Measurements from ENCODE around the gene CFAP43. TPM values are rescaled to one million over a fixed set of nuclear protein-coding genes. Genes with fewer than 3 reads are reported as not detected.
A peak's percentile ranks its signal among the peaks of the same experiment; 100 is the strongest.

Gene CFAP43
- total RNA-seq, 4 donors from 2014 or later: 0.17 to 0.33 TPM; not detected in 2

DNA sequence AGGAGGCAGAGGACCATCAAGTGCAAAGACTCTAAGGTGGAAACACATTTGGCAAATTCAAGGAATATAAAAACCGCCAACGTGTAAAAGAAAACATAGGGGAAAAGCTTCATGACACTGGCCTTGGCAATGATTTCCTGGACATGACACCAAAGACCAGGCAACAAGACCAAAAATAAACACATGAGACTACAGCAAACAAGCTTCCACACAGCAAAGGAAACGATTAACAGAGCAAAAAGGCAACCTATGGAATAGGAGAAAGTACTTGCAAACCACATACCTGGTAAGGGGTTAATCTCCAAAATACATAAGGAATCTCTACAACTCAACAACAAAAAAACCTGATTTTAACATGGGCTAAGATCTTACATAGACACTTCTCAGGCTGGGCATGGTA, 26.0 kb upstream of the CFAP43 start:
- Histone ChIP-seq H3K4me1 (peaks cover 64 to 83% (median 71%) of the 10 kb centered on the region in 4 donors), H3K27ac (replicated peaks in 1 of 4) (peak overlapping the region in 3 of 4 donors; percentile 0 to 82 (median 22)), H3K4me3 (no peak overlapping the region), H3K27me3 (no peaks in the 10 kb centered on the region), H3K36me3 (peaks cover 32 to 59% (median 50%) of the 10 kb centered on the region in 4 donors), H3K9me3 (no peaks in the 10 kb centered on the region)
- no peak for DNase-seq (ENCODE audit: extremely low spot score)
- TF ChIP-seq CTCF (IDR thresholded peaks at IDR 0.05): no peak
- no peak for TF ChIP-seq EP300 (IDR thresholded peaks at IDR 0.05)
- TF ChIP-seq POLR2AphosphoS5 (IDR thresholded peaks at IDR 0.05): no peak
- no peak for TF ChIP-seq POLR2A (IDR thresholded peaks at IDR 0.05; ENCODE audit: low read depth)
- 81% methylated on average over 3 of the region's 3 CpGs for WGBS
- intact Hi-C loops (cut with DNase I): no loop called here

DNA sequence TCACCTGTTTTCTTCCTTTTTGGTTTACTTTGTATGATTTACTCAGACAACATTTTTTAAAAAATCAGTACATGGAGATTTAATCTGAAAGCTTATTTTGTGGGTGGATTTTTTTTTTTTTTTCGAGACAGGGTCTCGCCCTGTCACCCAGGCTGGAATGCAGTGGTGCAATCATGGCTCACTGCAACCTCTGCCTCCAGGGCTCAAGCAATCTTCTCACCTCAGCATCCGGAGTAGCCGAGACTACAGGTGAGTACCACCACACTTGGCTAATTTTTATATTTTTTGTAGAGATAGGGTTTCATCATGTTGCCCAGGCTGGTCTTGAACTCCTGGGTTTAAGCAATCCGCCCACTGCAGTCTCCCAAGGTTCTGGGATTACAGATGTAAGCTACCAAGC, 25.1 kb upstream of the CFAP43 start:
- no peak for DNase-seq (ENCODE audit: extremely low spot score)
- H3K27me3 ChIP-seq: no peaks in the 10 kb centered on the region
- intact Hi-C loops (cut with DNase I): no loop called here
- peaks cover 23 to 49% (median 41%) of the 10 kb centered on the region in 4 donors for H3K36me3 ChIP-seq
- H3K9me3 ChIP-seq: no peaks in the 10 kb centered on the region
- H3K4me3 ChIP-seq: no peak overlapping the region
- 87% methylated on average over 5 of the region's 5 CpGs for WGBS
- H3K27ac ChIP-seq (replicated peaks in 1 of 4): peak overlapping the region in 3 of 4 donors; percentile 1 to 99 (median 99)
- TF ChIP-seq POLR2AphosphoS5 (IDR thresholded peaks at IDR 0.05): no peak
- no peak for TF ChIP-seq CTCF (IDR thresholded peaks at IDR 0.05)
- TF ChIP-seq EP300 (IDR thresholded peaks at IDR 0.05): no peak
- no peak for TF ChIP-seq POLR2A (IDR thresholded peaks at IDR 0.05; ENCODE audit: low read depth)
- peaks cover 56 to 74% (median 66%) of the 10 kb centered on the region in 4 donors for H3K4me1 ChIP-seq

DNA sequence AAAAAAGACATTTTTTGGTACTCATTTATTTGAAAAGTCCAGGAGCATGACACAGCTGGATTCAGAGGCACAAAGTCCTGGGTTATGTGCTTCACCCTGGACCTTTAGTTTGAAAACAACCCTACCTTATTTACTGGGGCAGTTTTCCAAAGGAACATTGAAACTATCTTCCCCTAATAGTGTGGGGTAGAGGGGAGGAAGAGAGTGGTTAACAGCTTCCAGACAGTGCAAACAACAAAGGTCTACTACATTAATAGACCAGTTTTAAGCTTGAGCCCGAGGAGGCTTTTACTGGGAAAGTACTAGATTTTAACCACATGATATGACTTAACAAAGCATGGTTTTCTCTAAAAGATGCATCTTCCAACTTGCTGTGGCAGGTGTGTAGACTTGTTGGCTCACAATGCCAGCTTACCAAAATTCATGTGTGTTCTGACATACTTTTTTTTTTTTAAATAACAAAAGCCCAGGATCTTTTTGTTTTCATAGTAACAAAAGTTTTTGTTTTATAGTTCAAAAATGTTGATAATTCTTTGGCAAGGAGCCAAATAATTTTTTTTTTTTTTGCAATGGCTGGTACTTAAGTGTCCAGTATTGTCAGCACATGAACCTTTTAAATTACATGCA, 24.3 kb upstream of the CFAP43 start:
- 30% methylated on average over 1 of the region's 1 CpG for WGBS
- H3K27ac ChIP-seq (replicated peaks in 1 of 4): peak overlapping the region; percentile 97 to 99 (median 99)
- H3K4me1 ChIP-seq: peaks cover 51 to 67% (median 61%) of the 10 kb centered on the region in 4 donors
- peak overlapping the region; percentile 89 to 100 (median 94) for H3K4me3 ChIP-seq
- TF ChIP-seq EP300 (IDR thresholded peaks at IDR 0.05): no peak
- no peak for TF ChIP-seq CTCF (IDR thresholded peaks at IDR 0.05)
- TF ChIP-seq POLR2A (IDR thresholded peaks at IDR 0.05; ENCODE audit: low read depth): no peak
- TF ChIP-seq POLR2AphosphoS5 (IDR thresholded peaks at IDR 0.05): no peak
- peaks cover 15 to 42% (median 33%) of the 10 kb centered on the region in 4 donors for H3K36me3 ChIP-seq
- no peaks in the 10 kb centered on the region for H3K27me3 ChIP-seq
- H3K9me3 ChIP-seq: no peaks in the 10 kb centered on the region
- intact Hi-C loops (cut with DNase I): no loop called here
- no peak for DNase-seq (ENCODE audit: extremely low spot score)

- H3K4me3 ChIP-seq: peak overlapping the region; percentile 89 to 100 (median 94)
- WGBS: 1% methylated on average over 12 of the region's 12 CpGs
- H3K36me3 ChIP-seq: peaks cover 10 to 33% (median 25%) of the 10 kb centered on the region in 4 donors
- peaks cover 41 to 57% (median 51%) of the 10 kb centered on the region in 4 donors for H3K4me1 ChIP-seq
- no peak for DNase-seq (ENCODE audit: extremely low spot score)
- intact Hi-C loops (cut with DNase I): no loop called here
- no peaks in the 10 kb centered on the region for H3K27me3 ChIP-seq
- H3K9me3 ChIP-seq: no peaks in the 10 kb centered on the region
- H3K27ac ChIP-seq (replicated peaks in 1 of 4): peak overlapping the region; percentile 97 to 99 (median 99)
- peak; percentile 68 to 92 for TF ChIP-seq POLR2AphosphoS5 (IDR thresholded peaks at IDR 0.05)
- peak; percentile 77 for TF ChIP-seq POLR2A (IDR thresholded peaks at IDR 0.05; ENCODE audit: low read depth)
- TF ChIP-seq EP300 (IDR thresholded peaks at IDR 0.05): no peak
- TF ChIP-seq CTCF (IDR thresholded peaks at IDR 0.05): no peak
Measured at GRCh38 chr10:104255311-104255981, 23.3 kb upstream of the CFAP43 start.

All from esophagus muscularis mucosa (tissue), 4 donors.